Type B pancreatic cell (in vitro differentiated cells): Measurements from ENCODE around the gene TMED9. TPM values are rescaled to one million over a fixed set of nuclear protein-coding genes. Genes with fewer than 3 reads are reported as not detected.
"Not testable (repeated sequence)": the region's sequence is repeated elsewhere in the genome, so short reads cannot be mapped to it uniquely, and the experiment has no call there.

Source experiments
- DNase-seq: peaks from one replicate; pipeline ENCODE4 v3.0.0; 2021; ENCODE audit warnings: mixed read lengths; ENCODE audit not compliant: unreplicated experiment; ENCODE audit errors: extremely low spot score
- H3K27ac Mint-ChIP-seq: 2 replicates; pipeline ENCODE4 v1.8.0; 2021; ENCODE audit warnings: mild to moderate bottlenecking, mixed read lengths
- H3K27me3 Mint-ChIP-seq: 2 replicates; pipeline ENCODE4 v1.8.0; 2021; ENCODE audit warnings: mixed read lengths
- H3K36me3 Mint-ChIP-seq: 2 replicates; pipeline ENCODE4 v1.8.0; 2021; ENCODE audit warnings: mixed read lengths
- H3K4me1 Mint-ChIP-seq: one replicate; pipeline ENCODE4 v1.8.0; 2021; ENCODE audit warnings: mixed read lengths; ENCODE audit not compliant: unreplicated experiment
- H3K4me3 Mint-ChIP-seq: 2 replicates; pipeline ENCODE4 v1.8.0; 2021; ENCODE audit warnings: mild to moderate bottlenecking, mixed read lengths
- H3K9me3 Mint-ChIP-seq: 2 replicates; pipeline ENCODE4 v1.8.0; 2021; ENCODE audit warnings: mixed read lengths
- CTCF ChIP-seq: fragments of 200-600 bp; sonication (generic); conservative IDR thresholded peaks from 2 replicates; pipeline ENCODE4 v1.5.0; 2021; ENCODE audit warnings: antibody characterized with exemption, mild to moderate bottlenecking
- total RNA-seq: library from RNA; stranded (reverse); gene quantifications from 2 replicates; pipeline ENCODE4 v1.2.1, GENCODE V29; 2021; ENCODE audit warnings: low replicate concordance

TMED9 gene
- total RNA-seq, 1 donor from 2014 or later: 161 TPM

GRCh38 chr5:177610770-177611445 is 18.9 kb downstream of the TMED9 start:
- no peak for TF ChIP-seq CTCF
- H3K36me3 Mint-ChIP-seq: peaks cover 8% of the 10 kb centered on the region
- no peaks in the 10 kb centered on the region for H3K27me3 Mint-ChIP-seq
- DNase-seq: no peak
- H3K4me1 Mint-ChIP-seq: peaks cover 8% of the 10 kb centered on the region
- no peak overlapping the region for H3K4me3 Mint-ChIP-seq
- H3K27ac Mint-ChIP-seq: no peak overlapping the region
- no peaks in the 10 kb centered on the region for H3K9me3 Mint-ChIP-seq

- Mint-ChIP-seq H3K27ac (peak overlapping the region; percentile 49), H3K36me3 (peaks cover 2% of the 10 kb centered on the region), H3K9me3 (no peaks in the 10 kb centered on the region), H3K4me1 (peaks cover 8% of the 10 kb centered on the region), H3K27me3 (no peaks in the 10 kb centered on the region), H3K4me3 (no peak overlapping the region)
- peak; percentile 52 for DNase-seq
- TF ChIP-seq CTCF: no peak
These were observed 19.6 kb downstream of the TMED9 start for GRCh38 chr5:177611446-177612214.

- Mint-ChIP-seq H3K9me3 (no peaks in the 10 kb centered on the region), H3K4me3 (no peak overlapping the region), H3K27ac (peak overlapping the region; percentile 49), H3K36me3 (no peaks in the 10 kb centered on the region), H3K27me3 (no peaks in the 10 kb centered on the region), H3K4me1 (peaks cover 2% of the 10 kb centered on the region)
- no peak for TF ChIP-seq CTCF
- DNase-seq: no peak
These were observed 20.2 kb downstream of the TMED9 start for GRCh38 chr5:177612215-177612673.

GRCh38 chr5:177620560-177620959 is 28.6 kb downstream of the TMED9 start:
- Mint-ChIP-seq H3K36me3 (peaks cover 32% of the 10 kb centered on the region), H3K27ac (no peak overlapping the region), H3K4me1 (no peaks in the 10 kb centered on the region), H3K27me3 (no peaks in the 10 kb centered on the region), H3K4me3 (no peak overlapping the region), H3K9me3 (no peaks in the 10 kb centered on the region)
- no peak for TF ChIP-seq CTCF
- no peak for DNase-seq

GRCh38 chr5:177624172-177624571 is 32.2 kb downstream of the TMED9 start:
- DNase-seq, H3K9me3 Mint-ChIP-seq, H3K4me3 Mint-ChIP-seq, H3K27me3 Mint-ChIP-seq, H3K27ac Mint-ChIP-seq, H3K4me1 Mint-ChIP-seq: not testable (repeated sequence)
- peaks cover 17% of the 10 kb centered on the region for H3K36me3 Mint-ChIP-seq

GRCh38 chr5:177630186-177630585 is 38.2 kb downstream of the TMED9 start:
- H3K9me3 Mint-ChIP-seq, H3K4me1 Mint-ChIP-seq, H3K4me3 Mint-ChIP-seq, H3K27me3 Mint-ChIP-seq, DNase-seq, H3K27ac Mint-ChIP-seq: not testable (repeated sequence)
- peaks cover 11% of the 10 kb centered on the region for H3K36me3 Mint-ChIP-seq

- H3K9me3 Mint-ChIP-seq, H3K27ac Mint-ChIP-seq, H3K4me3 Mint-ChIP-seq, H3K4me1 Mint-ChIP-seq, H3K27me3 Mint-ChIP-seq, DNase-seq: not testable (repeated sequence)
- H3K36me3 Mint-ChIP-seq: peaks cover 12% of the 10 kb centered on the region
These were observed 42.9 kb downstream of the TMED9 start for GRCh38 chr5:177634912-177635311.

GRCh38 chr5:177645462-177645861 is 53.5 kb downstream of the TMED9 start:
- not testable (repeated sequence) for H3K4me3 Mint-ChIP-seq, H3K9me3 Mint-ChIP-seq, H3K27me3 Mint-ChIP-seq, H3K4me1 Mint-ChIP-seq, H3K27ac Mint-ChIP-seq, DNase-seq, H3K36me3 Mint-ChIP-seq
